Esophagus (tissue), 2 donors: Measurements from ENCODE around the gene NTF3. TPM values are rescaled to one million over a fixed set of nuclear protein-coding genes. Genes with fewer than 3 reads are reported as not detected.

ENCODE experiments used
- H3K27ac ChIP-seq, 2 donors: one replicate each; pipeline ENCODE4 v1.5.1; 2013; ENCODE audit warnings: low read depth in 2 of 2, mild to moderate bottlenecking in 2 of 2, inconsistent platforms in 1 of 2, low read length in 1 of 2, moderate library complexity in 1 of 2
- H3K27me3 ChIP-seq, 2 donors: one replicate each; pipeline ENCODE4 v1.6.1; 2013; ENCODE audit warnings: low read length in 2 of 2, control low read depth in 1 of 2, mild to moderate bottlenecking in 1 of 2; ENCODE audit not compliant: insufficient read depth in 2 of 2, control insufficient read depth in 1 of 2
- H3K36me3 ChIP-seq, 2 donors: one replicate each; pipeline ENCODE4 v1.6.1; 2013; ENCODE audit warnings: low read length in 1 of 2; ENCODE audit not compliant: control insufficient read depth in 2 of 2, insufficient read depth in 2 of 2
- H3K4me1 ChIP-seq, 2 donors: one replicate each; pipeline ENCODE4 v1.6.1; 2013; ENCODE audit warnings: low read length in 1 of 2; ENCODE audit not compliant: control insufficient read depth in 2 of 2, insufficient read depth in 2 of 2
- H3K4me3 ChIP-seq, 2 donors: one replicate each; pipeline ENCODE4 v1.5.1; 2013; ENCODE audit warnings: low read length in 2 of 2, mild to moderate bottlenecking in 2 of 2, low read depth in 1 of 2, moderate library complexity in 1 of 2
- H3K9me3 ChIP-seq, 2 donors: one replicate each; pipeline ENCODE4 v1.6.1; 2013; ENCODE audit warnings: mild to moderate bottlenecking in 2 of 2, low read depth in 1 of 2, low read length in 1 of 2, moderate library complexity in 1 of 2; ENCODE audit not compliant: control insufficient read depth in 2 of 2, insufficient read depth in 1 of 2
- WGBS, 2 donors: extraction: QIAGEN DNeasy Blood & Tissue Kit; methylation state at CpG; one replicate each; pipeline ENCODE4 v1.1.7; 2013; 5-methylcytosine and 5-hydroxymethylcytosine counted together
- polyA plus RNA-seq, 2 donors: library from polyadenylated mRNA; stranded (reverse); fragments of 200-250 nt; gene quantifications; one replicate each; pipeline ENCODE4 v1.2.3, GENCODE V29; 2013
- donor health status: healthy with polysubstance abuse.
- donor health status: Bipolar disorder and iron deficiency.

NTF3 gene
- polyA plus RNA-seq, 2 donors, result 1.3 to 2.3 TPM

GRCh38 chr12:5503774-5504173 lies 71.9 kb downstream of the NTF3 start:
- H3K36me3 ChIP-seq, result no peaks in the 10 kb centered on the region
- H3K27me3 ChIP-seq, result peaks cover 0 to 8% of the 10 kb centered on the region in 2 donors
- WGBS, 2 donors, result 50 to 53% methylated on average over 6 of the region's 6 CpGs
- no peak overlapping the region for H3K4me3 ChIP-seq
- no peak overlapping the region for H3K27ac ChIP-seq
- no peaks in the 10 kb centered on the region for H3K4me1 ChIP-seq
- no peaks in the 10 kb centered on the region for H3K9me3 ChIP-seq

DNA sequence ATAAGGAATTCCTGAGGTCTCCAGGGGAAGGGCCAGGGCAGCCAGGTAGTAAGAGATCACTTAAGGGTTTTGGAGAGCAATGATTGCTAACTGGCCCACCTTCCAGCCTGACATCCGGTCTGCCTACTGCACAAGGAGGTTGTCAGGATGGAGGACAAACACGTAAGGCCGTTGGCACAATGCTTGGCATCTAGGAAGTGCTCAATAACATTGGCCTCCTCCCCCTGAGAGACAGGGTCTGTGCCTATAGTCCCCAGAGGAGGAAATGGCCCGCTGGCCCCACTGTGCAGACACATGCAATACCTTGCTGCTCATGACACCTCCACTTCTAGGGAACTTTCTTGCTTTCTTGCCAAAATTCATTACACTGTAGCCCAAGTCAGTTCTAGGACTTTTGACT lies 73.2 kb downstream of the NTF3 start:
- 91 to 96% methylated on average over 4 of the region's 4 CpGs for WGBS, 2 donors
- H3K27me3 ChIP-seq, result peaks cover 0 to 12% of the 10 kb centered on the region in 2 donors
- H3K4me3 ChIP-seq, result no peak overlapping the region
- H3K36me3 ChIP-seq, result no peaks in the 10 kb centered on the region
- H3K9me3 ChIP-seq, result no peaks in the 10 kb centered on the region
- no peak overlapping the region for H3K27ac ChIP-seq
- H3K4me1 ChIP-seq, result no peaks in the 10 kb centered on the region

- Histone ChIP-seq H3K4me3 (no peak overlapping the region), H3K27ac (no peak overlapping the region), H3K9me3 (no peaks in the 10 kb centered on the region), H3K4me1 (no peaks in the 10 kb centered on the region), H3K27me3 (peaks cover 0 to 12% of the 10 kb centered on the region in 2 donors), H3K36me3 (no peaks in the 10 kb centered on the region)
- 64 to 69% methylated on average over 2 of the region's 2 CpGs for WGBS, 2 donors
These were observed 73.8 kb downstream of the NTF3 start for GRCh38 chr12:5505751-5506150.

DNA sequence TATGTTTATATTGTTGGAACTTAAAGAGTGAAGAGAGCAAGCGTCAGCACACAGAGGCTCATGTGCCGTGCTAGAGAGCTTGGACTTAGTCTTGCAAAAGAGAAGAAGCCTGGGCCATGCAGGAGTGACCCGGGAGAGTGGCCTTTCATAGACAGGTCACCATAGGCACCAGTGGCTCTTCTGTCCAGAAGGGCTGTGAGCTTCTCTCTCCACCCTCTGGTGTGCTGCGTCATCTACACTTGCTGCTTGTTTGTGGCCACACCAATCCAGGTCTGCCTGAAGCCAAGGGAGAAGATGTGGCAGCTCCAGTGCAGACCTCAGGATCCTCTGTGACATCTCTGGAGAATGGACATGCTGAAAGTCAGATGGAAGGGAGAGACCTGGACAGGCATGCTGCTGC lies 74.4 kb downstream of the NTF3 start:
- no peaks in the 10 kb centered on the region for H3K36me3 ChIP-seq
- H3K4me1 ChIP-seq, result no peaks in the 10 kb centered on the region
- H3K27me3 ChIP-seq, result peaks cover 0 to 12% of the 10 kb centered on the region in 2 donors
- H3K9me3 ChIP-seq, result no peaks in the 10 kb centered on the region
- H3K27ac ChIP-seq, result no peak overlapping the region
- H3K4me3 ChIP-seq, result no peak overlapping the region
- WGBS, 2 donors, result 77 to 84% methylated on average over 4 of the region's 4 CpGs

DNA sequence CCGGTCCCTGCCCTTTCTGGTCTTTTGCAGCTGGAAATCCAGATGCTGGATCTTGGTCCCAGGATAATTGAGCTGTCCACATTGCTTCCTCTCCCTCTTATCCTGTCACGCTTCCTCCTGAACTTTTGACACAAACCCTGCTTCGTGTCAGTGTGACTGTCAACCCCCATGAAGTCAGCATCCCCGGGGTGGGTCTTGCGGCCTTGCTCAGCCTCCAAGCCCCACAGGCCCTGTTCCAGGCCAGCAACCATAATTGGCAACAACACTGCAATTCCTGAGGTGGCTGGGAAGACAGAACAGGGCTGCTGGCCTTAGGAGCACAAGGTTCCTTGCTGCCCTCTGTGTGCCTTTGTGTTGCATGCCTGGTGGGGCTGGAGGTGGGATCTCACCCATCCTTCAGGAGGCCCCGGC lies 74.9 kb downstream of the NTF3 start:
- Histone ChIP-seq H3K9me3 (no peaks in the 10 kb centered on the region), H3K4me3 (no peak overlapping the region), H3K27me3 (peaks cover 0 to 12% of the 10 kb centered on the region in 2 donors), H3K27ac (no peak overlapping the region), H3K4me1 (peaks cover under 1 to 3% of the 10 kb centered on the region in 2 donors), H3K36me3 (no peaks in the 10 kb centered on the region)
- 61 to 73% methylated on average over 6 of the region's 6 CpGs for WGBS, 2 donors

DNA sequence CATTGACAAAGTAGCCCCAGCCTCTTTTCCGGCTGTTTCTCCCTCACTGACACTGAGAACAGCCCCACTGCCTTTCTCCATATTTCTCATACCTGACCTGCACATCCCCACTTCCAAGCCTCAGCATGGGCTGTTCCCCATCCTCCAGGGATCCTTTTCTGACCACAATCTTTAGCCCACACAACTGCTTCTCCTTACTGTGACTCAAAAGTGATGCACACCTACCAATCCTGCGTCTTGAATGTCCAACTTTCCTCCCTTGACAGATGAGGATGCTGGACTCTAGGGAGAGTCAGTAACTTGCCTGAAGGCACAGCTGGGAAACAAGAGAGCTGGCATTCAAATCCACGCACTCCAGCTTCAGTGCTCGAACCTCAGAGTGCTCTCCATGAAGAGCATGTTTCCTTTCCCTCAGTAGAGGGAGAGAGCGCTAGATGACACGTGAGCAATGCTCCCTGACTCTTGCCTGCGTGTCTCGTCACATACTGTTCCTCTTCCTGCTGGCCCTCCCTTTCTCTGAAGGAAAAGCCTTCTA lies 75.6 kb downstream of the NTF3 start:
- no peaks in the 10 kb centered on the region for H3K9me3 ChIP-seq
- peaks cover 0 to 15% of the 10 kb centered on the region in 2 donors for H3K27me3 ChIP-seq
- H3K4me1 ChIP-seq, result peaks cover 3% of the 10 kb centered on the region in 2 donors
- H3K36me3 ChIP-seq, result no peaks in the 10 kb centered on the region
- H3K4me3 ChIP-seq, result no peak overlapping the region
- 84 to 88% methylated on average over 8 of the region's 8 CpGs for WGBS, 2 donors
- H3K27ac ChIP-seq, result no peak overlapping the region

DNA sequence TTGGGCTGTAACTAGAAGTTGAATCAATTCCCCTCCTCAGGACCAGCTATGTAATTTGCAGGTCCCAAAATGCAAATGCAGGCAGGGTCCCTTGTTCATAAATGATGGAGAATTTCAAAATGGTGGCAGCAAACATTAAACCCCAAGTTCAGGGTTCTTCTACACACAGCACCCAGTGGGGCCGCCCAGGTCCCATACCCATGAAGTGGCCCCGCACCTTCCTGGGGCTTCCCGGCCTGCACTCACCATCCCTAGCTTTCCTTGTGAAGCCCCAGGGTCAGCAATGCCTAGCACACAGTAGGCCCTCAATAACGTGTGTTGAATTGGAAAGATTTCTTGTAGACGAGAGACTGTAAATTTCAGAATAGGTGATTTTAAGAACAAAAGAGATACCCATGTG lies 76.0 kb downstream of the NTF3 start:
- WGBS, 2 donors, result 92% methylated on average over 5 of the region's 5 CpGs
- no peaks in the 10 kb centered on the region for H3K9me3 ChIP-seq
- H3K27ac ChIP-seq, result no peak overlapping the region

GRCh38 chr12:5509102-5509501 lies 77.2 kb downstream of the NTF3 start:
- no peak overlapping the region for H3K27ac ChIP-seq
- H3K36me3 ChIP-seq, result no peaks in the 10 kb centered on the region
- H3K4me1 ChIP-seq, result peaks cover 3% of the 10 kb centered on the region in 2 donors
- peaks cover 0 to 18% of the 10 kb centered on the region in 2 donors for H3K27me3 ChIP-seq
- H3K9me3 ChIP-seq, result no peaks in the 10 kb centered on the region
- no peak overlapping the region for H3K4me3 ChIP-seq
- 87 to 93% methylated on average over 4 of the region's 4 CpGs for WGBS, 2 donors

More for the DNA sequence above, 76.0 kb downstream of the NTF3 start:
- Histone ChIP-seq H3K4me3 (no peak overlapping the region), H3K36me3 (no peaks in the 10 kb centered on the region), H3K27me3 (peaks cover 0 to 16% of the 10 kb centered on the region in 2 donors), H3K4me1 (peaks cover 3% of the 10 kb centered on the region in 2 donors)

- Histone ChIP-seq H3K4me1 (peaks cover 3% of the 10 kb centered on the region in 2 donors), H3K4me3 (no peak overlapping the region), H3K27me3 (peaks cover 0 to 18% of the 10 kb centered on the region in 2 donors), H3K36me3 (no peaks in the 10 kb centered on the region), H3K9me3 (no peaks in the 10 kb centered on the region), H3K27ac (no peak overlapping the region)
- WGBS, 2 donors, result 88 to 92% methylated on average over 7 of the region's 7 CpGs
These were observed 77.6 kb downstream of the NTF3 start for GRCh38 chr12:5509557-5509956.

- Histone ChIP-seq H3K36me3 (no peaks in the 10 kb centered on the region), H3K9me3 (no peaks in the 10 kb centered on the region), H3K27me3 (peaks cover 0 to 18% of the 10 kb centered on the region in 2 donors), H3K4me3 (no peak overlapping the region), H3K27ac (no peak overlapping the region), H3K4me1 (peaks cover 3% of the 10 kb centered on the region in 2 donors)
- 84 to 86% methylated on average over 9 of the region's 9 CpGs for WGBS, 2 donors
These were observed 78.4 kb downstream of the NTF3 start for GRCh38 chr12:5510251-5510805.
